Gastrocnemius medialis (tissue), 4 donors: ENCODE results near the gene NPM1.

Experiments used
- CTCF ChIP-seq, 5 experiments: fragments of 450-650 bp in 3 of 5; fragments of 200-600 bp in 2 of 5; sonication (generic) in 2 of 5; IDR thresholded peaks in 4 of 5; conservative IDR thresholded peaks in 1 of 5; 1 replicate in 4 of 5; 2 replicates in 1 of 5; pipeline ENCODE4 v1.5.1; 2016 to 2019; ENCODE audit warnings: antibody characterized with exemption in 5 of 5, mild to moderate bottlenecking in 3 of 5, moderate library complexity in 3 of 5
- POLR2A ChIP-seq, 2 donors: fragments of 450-650 bp; IDR thresholded peaks; one replicate each; pipeline ENCODE4 v1.6.1; 2017; ENCODE audit warnings: antibody characterized with exemption in 2 of 2, mild to moderate bottlenecking in 2 of 2, moderate library complexity in 2 of 2

DNA sequence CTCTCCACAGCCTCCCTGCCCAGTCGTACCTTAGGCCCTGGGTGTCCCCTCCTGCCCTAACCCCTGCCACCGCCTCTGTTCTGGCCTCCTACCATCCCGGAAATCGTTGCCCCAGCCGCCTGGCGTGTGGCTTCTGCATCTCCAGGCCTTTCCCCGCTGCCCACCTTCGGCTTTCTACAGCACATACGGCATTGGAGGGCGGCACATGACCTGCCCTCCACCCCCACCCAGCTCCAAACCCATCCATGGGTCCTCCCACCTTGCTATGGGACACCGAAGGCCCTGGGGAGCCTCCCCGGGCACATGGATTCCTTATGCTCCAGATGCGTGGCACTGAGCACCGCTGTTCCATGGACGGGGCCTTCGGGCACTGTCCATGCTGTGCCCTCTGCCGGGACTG lies 63.8 kb downstream of the NPM1 start:
- no peak for TF ChIP-seq CTCF (IDR thresholded peaks at IDR 0.05 in 4 of 5, conservative IDR thresholded peaks at IDR 0.05 in 1 of 5)
- TF ChIP-seq POLR2A (IDR thresholded peaks at IDR 0.05): no peak
